G401.6 (cell line): ENCODE results near the gene DNAJC2.
"Not testable (repeated sequence)": the region's sequence is repeated elsewhere in the genome, so short reads cannot be mapped to it uniquely, and the experiment has no call there.

Experiments
- FAIRE-seq: peaks from 2 replicates; lab custom pipeline; 2012; peaks lifted over from hg19 to GRCh38; lab: Jason Lieb, UNC

The DNAJC2 gene

GRCh38 chr7:103343332-103343731 lies 1.2 kb downstream of the DNAJC2 start:
- no peak for FAIRE-seq

- no peak for FAIRE-seq
Measured at GRCh38 chr7:103341466-103341865, 3.1 kb downstream of the DNAJC2 start.

GRCh38 chr7:103338864-103339263 lies 5.7 kb downstream of the DNAJC2 start:
- FAIRE-seq: no peak

GRCh38 chr7:103336761-103337160 lies 7.8 kb downstream of the DNAJC2 start:
- FAIRE-seq: no peak

GRCh38 chr7:103325744-103326143 lies 18.8 kb downstream of the DNAJC2 start:
- FAIRE-seq: peak; percentile 41

- no peak for FAIRE-seq
Measured at GRCh38 chr7:103317009-103317408, 27.6 kb downstream of the DNAJC2 start.

GRCh38 chr7:103316380-103316941 lies 28.1 kb downstream of the DNAJC2 start:
- no peak for FAIRE-seq

- FAIRE-seq: no peak
Measured at GRCh38 chr7:103314852-103315251, 29.7 kb downstream of the DNAJC2 start.

- no peak for FAIRE-seq
Measured at GRCh38 chr7:103307503-103308231, 36.9 kb downstream of the DNAJC2 start.

- FAIRE-seq: no peak
Measured at GRCh38 chr7:103301441-103301840, 43.1 kb downstream of the DNAJC2 start.

- FAIRE-seq: no peak
Measured at GRCh38 chr7:103299660-103300059, 44.9 kb downstream of the DNAJC2 start.

GRCh38 chr7:103297837-103298179 lies 46.8 kb downstream of the DNAJC2 start:
- no peak for FAIRE-seq

GRCh38 chr7:103296901-103297836 lies 47.4 kb downstream of the DNAJC2 start, which contains the start of gene PMPCB:
Gene PMPCB, plus strand, starts transcription at chr7:103297435. Its CDS starts 25 bp downstream, at chr7:103297460.
- peak; percentile 86 for FAIRE-seq

GRCh38 chr7:103293526-103293925 lies 51.0 kb downstream of the DNAJC2 start:
- FAIRE-seq: no peak

GRCh38 chr7:103292122-103292521 lies 52.4 kb downstream of the DNAJC2 start:
- FAIRE-seq: no peak

- FAIRE-seq: peak; percentile 51
Measured at GRCh38 chr7:103282802-103283427, 61.7 kb downstream of the DNAJC2 start.

GRCh38 chr7:103280803-103281155 lies 63.8 kb downstream of the DNAJC2 start:
- not testable (repeated sequence) for FAIRE-seq

GRCh38 chr7:103279963-103280802 lies 64.4 kb downstream of the DNAJC2 start:
- FAIRE-seq: not testable (repeated sequence)

GRCh38 chr7:103279636-103279962 lies 65.0 kb downstream of the DNAJC2 start:
- not testable (repeated sequence) for FAIRE-seq

GRCh38 chr7:103278195-103278594 lies 66.4 kb downstream of the DNAJC2 start:
- FAIRE-seq: not testable (repeated sequence)

GRCh38 chr7:103274867-103275266 lies 69.7 kb downstream of the DNAJC2 start:
- not testable (repeated sequence) for FAIRE-seq

GRCh38 chr7:103273374-103273773 lies 71.2 kb downstream of the DNAJC2 start:
- FAIRE-seq: not testable (repeated sequence)
